GM19455 (cell line): ENCODE data around the gene NUP214.
"Not testable (repeated sequence)": the region's sequence is repeated elsewhere in the genome, so short reads cannot be mapped to it uniquely, and the experiment has no call there.

ENCODE experiments used
- ATAC-seq: cut with Tn5 transposase; IDR thresholded peaks from one replicate; pipeline ENCODE4 v1.9.1; 2021; ENCODE audit not compliant: unreplicated experiment

Gene NUP214

GRCh38 chr9:131257266-131258025 is 132.1 kb downstream of the NUP214 start:
- ATAC-seq = no peak

DNA sequence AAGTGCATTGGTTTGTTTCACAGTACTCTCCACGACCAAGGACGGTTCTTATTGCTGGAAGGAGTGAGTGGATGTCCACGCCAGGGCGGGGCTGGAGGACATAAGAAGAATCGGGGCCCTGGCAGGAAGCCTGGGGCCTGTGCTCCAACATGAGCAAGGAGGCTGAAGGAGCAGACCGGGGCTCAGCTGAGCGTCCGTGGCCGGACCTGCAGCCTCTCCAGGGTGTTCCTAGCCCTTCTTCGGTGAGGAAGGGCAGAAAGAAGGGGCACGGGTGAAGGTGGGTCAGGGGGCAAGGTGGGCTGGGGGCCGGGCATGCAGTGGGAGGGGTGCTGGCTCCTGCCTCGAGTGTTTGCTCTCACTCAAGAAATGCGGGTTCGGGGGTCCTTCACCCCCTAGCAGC is 132.8 kb downstream of the NUP214 start:
- no peak for ATAC-seq

GRCh38 chr9:131258698-131259431 is 133.5 kb downstream of the NUP214 start:
- ATAC-seq = no peak

GRCh38 chr9:131259432-131259898 is 134.1 kb downstream of the NUP214 start:
- no peak for ATAC-seq

GRCh38 chr9:131259916-131260597 is 134.7 kb downstream of the NUP214 start:
- no peak for ATAC-seq

DNA sequence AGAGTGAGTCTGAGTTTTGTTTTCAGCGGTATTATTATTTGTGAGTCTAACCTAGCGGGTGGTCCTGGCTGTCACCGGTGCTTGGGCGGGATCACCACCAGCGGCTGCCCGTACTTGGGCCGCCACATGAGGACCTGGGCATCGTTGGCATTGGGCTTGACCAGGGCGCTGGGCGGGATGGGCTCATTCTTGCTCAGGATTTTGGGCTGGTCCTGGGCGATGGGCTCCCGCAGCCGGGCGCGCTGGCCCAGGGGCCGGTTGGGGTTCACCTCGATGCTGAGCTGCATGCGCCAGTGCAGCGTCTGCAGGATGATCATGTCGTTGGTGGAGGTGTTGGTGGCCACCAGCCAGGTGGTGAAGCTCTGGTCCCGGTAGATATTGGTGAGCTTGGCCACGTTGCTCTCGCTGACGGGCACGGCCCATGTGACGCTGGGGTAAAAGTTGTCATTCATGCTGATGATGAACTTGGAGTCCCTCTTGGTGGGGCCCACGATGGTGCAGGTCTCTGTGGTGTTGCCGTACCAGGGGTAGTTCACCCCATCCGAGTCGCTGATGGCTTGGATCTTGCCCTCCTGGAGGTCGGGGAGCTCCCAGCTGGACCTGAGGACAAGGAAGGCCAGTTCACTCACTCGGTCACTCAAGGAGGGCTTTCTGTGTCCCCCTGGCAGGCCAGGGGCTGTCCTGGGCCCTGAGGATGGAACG is 135.5 kb downstream of the NUP214 start:
- ATAC-seq = no peak

DNA sequence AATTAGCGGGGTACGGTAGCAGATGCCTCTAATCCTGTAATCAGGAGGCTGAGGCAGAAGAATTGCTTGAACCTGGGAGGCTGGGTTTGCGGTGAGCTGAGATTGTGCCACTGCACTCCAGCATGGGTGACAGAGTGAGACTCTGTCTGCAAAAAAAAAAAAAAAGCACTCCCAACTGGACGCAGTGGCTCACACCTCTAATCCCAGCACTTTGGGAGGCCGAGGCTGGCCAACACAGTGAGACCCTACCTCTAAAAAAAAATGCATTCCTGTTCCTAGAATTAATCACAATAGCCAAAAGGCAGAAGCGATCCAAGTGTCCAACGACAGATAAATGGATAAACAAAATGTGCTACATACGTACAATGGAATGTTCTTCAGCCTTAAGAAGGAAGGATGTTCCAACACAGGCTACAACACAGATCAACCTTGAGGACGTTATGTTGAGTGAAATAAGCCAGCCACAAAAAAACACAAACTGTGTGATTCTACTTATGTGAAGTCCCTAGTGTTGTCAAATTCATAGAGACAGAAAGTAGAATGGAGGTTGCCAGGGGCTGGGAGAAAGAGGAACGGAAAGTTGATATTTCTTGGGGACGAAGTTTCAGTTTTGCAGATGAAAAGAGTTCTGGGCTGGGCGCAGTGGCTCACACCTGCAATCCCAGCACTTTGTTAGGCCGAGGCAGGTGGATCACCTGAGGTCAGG is 137.1 kb downstream of the NUP214 start:
- ATAC-seq = no peak

DNA sequence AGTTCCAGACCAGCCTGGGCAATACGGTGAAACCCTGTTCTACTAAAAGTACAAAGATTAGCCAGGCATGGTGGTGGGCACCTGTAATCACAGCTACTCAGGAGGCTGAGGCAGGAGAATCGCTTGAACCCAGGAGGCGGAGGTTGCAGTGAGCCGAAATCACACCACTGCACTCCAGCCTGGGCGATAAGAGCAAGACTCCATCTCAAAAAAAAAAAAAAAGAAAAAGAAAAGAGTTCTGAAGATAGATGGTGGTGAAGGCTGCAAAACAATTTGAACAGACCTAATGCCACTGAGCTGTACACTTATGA is 137.6 kb downstream of the NUP214 start:
- ATAC-seq = not testable (repeated sequence)

DNA sequence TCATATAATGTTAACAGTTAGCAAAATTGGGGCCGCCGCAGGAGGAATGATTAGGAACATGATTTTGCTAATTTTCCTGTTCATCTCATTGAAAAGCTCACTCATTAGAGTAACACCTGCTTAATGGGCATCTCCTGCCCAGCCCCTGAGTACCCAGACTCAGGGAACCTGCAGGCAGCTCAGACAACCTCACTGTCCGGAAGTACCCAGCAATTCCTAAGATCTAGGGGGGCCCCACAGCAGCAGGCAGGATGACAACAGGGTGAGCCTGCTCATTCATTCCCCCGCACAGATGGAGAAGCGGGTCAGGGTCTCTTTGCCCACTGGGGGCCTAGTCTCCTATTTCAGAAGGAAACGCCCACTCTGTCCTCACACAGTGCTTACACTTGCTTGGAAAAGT is 138.3 kb downstream of the NUP214 start:
- no peak for ATAC-seq

- ATAC-seq = no peak
These were observed 138.8 kb downstream of the NUP214 start for GRCh38 chr9:131264231-131264630.

- ATAC-seq = no peak
These were observed 141.2 kb downstream of the NUP214 start for GRCh38 chr9:131266266-131267229.

GRCh38 chr9:131270171-131271015 is 145.0 kb downstream of the NUP214 start:
- no peak for ATAC-seq

GRCh38 chr9:131271016-131271273 is 145.6 kb downstream of the NUP214 start:
- not testable (repeated sequence) for ATAC-seq

DNA sequence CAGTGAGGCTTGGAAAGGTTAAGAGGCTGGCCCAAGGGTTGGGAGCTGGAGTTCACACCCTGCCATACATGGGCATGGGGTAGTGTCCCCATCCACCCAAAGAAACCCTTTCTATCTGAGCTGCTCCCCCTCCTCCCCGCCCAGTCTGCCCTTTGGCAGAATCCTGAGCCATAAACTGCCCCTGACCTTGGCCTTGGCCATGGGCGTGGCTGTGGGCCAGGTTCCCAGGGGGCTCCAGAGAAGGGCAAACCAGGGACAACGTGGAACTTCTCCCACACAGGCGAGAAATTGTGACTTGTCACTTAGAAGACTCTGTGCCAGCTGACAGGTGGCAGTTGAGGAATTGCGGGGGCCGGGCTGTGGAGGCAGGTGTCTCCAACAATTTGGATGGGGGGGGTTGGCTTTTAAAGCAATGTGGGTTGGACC is 146.1 kb downstream of the NUP214 start:
- ATAC-seq = no peak

GRCh38 chr9:131272212-131272611 is 146.8 kb downstream of the NUP214 start:
- no peak for ATAC-seq

DNA sequence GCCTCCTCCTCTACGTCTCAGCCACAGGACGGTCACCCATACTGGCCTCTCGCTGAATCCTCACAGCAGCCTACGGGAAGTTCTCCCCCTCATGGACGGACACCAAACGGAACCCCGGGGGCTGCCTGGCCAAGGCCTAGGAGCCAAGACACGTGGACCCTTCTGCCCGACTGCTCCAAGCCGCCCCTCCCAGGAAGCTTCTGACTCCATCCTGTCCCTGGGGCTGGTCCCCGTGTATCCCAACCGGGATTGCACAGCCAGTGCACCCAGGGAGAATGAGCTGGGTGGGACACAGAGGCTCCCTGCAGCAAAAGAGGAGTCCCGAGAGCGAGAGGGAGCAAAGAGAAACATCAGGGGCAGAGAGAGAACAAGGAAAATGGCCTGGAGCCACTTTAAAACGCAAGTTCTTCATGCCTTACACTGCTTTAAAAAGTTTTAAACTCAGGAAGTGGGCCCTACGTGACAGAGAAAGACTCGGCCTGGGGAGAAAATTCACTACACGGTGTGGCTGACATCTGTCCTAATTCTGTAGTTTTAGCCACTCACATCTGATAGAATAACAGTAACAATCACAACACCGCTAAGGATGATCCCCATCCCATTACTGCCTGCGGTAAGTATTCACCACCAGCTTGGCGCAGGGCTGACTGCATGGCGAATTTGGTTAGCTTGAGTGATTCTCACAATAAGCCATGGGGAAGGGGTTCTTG is 147.9 kb downstream of the NUP214 start:
- ATAC-seq = no peak

DNA sequence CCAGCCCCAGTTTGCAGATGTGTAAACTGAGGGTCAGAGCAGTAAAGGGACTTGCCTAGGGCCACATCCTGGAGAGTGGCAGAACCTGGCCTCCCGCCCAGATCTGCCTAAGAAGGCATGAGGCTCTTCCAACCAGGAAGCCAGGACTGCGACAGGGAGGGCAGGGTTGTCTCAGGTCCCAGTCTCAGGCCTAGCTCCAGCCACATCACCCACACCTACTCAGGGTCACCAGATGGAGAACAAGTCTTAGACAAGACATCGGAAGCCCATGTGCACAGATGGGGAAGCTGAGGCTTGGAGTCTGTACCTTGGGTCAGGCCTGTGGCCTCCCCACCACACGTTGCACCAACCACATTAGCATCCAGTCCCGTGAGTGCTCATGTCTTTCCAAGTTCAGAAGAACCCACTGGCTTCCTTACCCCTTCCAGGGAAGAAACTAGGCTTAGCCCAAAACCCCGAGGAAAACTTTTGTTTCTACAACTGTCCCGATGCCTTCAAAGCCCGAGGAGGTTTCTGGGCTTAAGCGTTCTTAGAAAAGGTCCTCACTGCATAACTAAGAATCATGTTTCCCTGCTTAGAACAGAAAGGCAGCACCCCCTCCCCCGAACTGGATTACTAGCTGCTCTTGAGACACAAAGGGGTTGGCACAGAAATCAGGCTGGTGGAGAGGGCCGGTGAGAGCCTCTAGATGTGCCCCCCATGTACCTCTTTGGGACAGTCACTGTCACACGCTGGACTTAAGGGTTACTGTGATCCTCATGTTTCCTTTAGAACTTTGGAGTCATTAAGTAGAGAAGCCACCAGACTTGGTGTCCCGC is 148.7 kb downstream of the NUP214 start:
- no peak for ATAC-seq
